Measurements from ENCODE around the gene PRKRA. TPM values are rescaled to one million over a fixed set of nuclear protein-coding genes. Genes with fewer than 3 reads are reported as not detected.

The PRKRA gene
- total RNA-seq, 6 experiments from 2014 or later = 11.2 to 20.5 (median 14.4) TPM

DNA sequence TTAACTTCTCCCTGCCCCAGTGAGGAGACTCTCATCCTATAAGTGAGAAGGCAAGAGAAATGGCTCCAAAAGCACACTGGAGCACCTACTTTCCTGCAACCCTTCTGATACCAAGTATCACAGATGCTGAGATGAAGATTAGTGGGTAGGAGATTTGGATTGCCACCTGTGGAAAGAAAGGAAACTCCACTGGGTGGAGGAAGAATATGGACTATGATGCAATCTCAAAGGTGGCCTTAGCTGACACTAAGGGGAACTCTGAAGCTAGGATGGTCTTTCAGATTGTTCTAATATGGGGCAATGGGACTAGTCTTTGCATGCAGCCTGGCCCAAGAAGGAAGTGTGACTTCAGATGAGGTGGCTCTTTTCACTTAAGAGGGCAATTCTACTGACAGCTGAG, 21.6 kb downstream of the PRKRA start:
- DNase-seq (no peak), ATAC-seq (peak in 1 of 4 donors; percentile 28)
- H3K27ac ChIP-seq = no peak overlapping the region
- H3K36me3 ChIP-seq = peaks cover 0 to 35% (median 12%) of the 10 kb centered on the region in 4 donors
- TF ChIP-seq, protein P1, sequence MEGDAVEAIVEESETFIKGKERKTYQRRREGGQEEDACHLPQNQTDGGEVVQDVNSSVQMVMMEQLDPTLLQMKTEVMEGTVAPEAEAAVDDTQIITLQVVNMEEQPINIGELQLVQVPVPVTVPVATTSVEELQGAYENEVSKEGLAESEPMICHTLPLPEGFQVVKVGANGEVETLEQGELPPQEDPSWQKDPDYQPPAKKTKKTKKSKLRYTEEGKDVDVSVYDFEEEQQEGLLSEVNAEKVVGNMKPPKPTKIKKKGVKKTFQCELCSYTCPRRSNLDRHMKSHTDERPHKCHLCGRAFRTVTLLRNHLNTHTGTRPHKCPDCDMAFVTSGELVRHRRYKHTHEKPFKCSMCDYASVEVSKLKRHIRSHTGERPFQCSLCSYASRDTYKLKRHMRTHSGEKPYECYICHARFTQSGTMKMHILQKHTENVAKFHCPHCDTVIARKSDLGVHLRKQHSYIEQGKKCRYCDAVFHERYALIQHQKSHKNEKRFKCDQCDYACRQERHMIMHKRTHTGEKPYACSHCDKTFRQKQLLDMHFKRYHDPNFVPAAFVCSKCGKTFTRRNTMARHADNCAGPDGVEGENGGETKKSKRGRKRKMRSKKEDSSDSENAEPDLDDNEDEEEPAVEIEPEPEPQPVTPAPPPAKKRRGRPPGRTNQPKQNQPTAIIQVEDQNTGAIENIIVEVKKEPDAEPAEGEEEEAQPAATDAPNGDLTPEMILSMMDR (IDR thresholded peaks at IDR 0.05) = no peak
- no peak for TF ChIP-seq POLR2A (IDR thresholded peaks at IDR 0.05)
- intact Hi-C loops (cut with DNase I) = no loop called here
- H3K9me3 ChIP-seq = no peaks in the 10 kb centered on the region
- no peak overlapping the region for H3K4me3 ChIP-seq
- no peaks in the 10 kb centered on the region for H3K27me3 ChIP-seq
- H3K4me1 ChIP-seq = peaks cover 0 to 4% (median 0%) of the 10 kb centered on the region in 4 donors

DNA sequence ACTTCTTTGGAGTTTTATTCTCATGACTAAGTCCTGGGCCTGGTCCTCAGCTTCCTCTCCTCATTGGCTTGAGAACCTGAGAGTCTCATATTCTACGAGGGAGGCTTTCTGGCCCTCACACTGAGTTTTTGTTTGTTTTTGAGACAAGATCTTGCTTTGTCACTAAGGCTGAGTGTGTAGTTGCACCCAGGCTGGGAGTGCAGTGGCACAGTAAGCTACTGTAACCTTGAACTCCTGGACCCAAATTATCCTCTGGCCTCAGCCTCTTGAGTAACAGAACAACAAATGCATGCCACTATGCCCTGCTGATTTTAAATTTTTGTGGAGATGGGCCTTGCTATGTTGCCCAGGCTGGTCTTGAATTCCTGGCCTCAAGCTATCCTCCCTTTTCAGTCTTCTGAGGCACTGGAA, 22.6 kb downstream of the PRKRA start:
- no peaks in the 10 kb centered on the region for H3K27me3 ChIP-seq
- peak overlapping the region in 1 of 3 donors; percentile 2 for H3K27ac ChIP-seq
- intact Hi-C loops (cut with DNase I) = no loop called here
- no peaks in the 10 kb centered on the region for H3K9me3 ChIP-seq
- H3K4me1 ChIP-seq = peaks cover 0 to 4% (median 0%) of the 10 kb centered on the region in 4 donors
- no peak overlapping the region for H3K4me3 ChIP-seq
- DNase-seq (no peak), ATAC-seq (peak; percentile 55 to 85 (median 78))
- TF ChIP-seq, protein P1 (IDR thresholded peaks at IDR 0.05) = no peak
- TF ChIP-seq POLR2A (IDR thresholded peaks at IDR 0.05) = no peak
- peaks cover 0 to 26% (median 7%) of the 10 kb centered on the region in 4 donors for H3K36me3 ChIP-seq
- WGBS (ENCODE audit: insufficient coverage, low coverage, low lambda C conversion rate, missing lambda C conversion rate) = 29% methylated on average over 1 of the region's 1 CpG

DNA sequence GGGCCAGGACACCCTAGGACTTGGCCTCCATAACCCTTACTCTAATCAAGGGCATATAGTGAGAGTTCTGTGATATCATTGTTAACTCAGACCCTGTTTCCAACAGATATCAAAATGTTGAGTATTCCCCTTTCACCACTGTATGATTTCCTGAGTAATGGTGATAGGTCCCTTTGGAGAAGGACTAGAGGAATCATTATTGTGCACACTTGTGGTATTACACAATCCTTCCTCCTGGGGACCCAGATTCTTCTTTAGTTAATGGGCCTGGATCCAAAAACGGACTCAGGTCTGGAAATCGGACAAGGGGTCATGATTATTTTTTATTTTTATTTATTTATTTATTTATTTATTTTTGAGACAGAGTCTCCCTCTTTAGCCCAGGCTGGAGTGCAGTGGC, 23.5 kb downstream of the PRKRA start:
- ATAC-seq = no peak
- DNase-seq = no peak
- Histone ChIP-seq H3K36me3 (peaks cover 0 to 22% (median 4%) of the 10 kb centered on the region in 4 donors), H3K27me3 (no peaks in the 10 kb centered on the region), H3K4me3 (no peak overlapping the region), H3K4me1 (peaks cover 0 to 4% (median 0%) of the 10 kb centered on the region in 4 donors), H3K9me3 (no peaks in the 10 kb centered on the region), H3K27ac (no peak overlapping the region)
- intact Hi-C loops (cut with DNase I) = no loop called here
- WGBS (ENCODE audit: insufficient coverage, low coverage, low lambda C conversion rate, missing lambda C conversion rate) = 81% methylated on average over 2 of the region's 2 CpGs
- TF ChIP-seq, protein P1 (IDR thresholded peaks at IDR 0.05) = no peak
- TF ChIP-seq POLR2A (IDR thresholded peaks at IDR 0.05) = no peak

DNA sequence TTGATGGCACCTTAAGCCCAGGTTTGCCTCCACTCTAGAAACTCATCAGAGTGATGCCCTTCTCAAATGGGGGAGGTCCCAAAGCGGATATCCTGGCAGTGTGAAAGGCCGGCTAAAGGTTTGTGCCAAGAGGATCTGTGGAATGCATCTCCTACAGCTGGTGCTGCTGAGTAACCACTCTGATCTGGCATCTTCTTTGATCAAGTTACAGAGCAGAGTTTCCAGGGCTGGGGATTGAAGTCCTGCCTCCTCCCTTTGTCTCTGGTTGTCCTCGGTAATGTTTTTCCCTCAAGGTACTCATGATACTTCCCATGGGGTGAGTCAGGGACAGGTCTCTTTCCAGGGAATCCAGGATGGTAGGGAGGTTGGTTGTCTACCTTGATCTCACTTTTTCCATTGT, 24.6 kb downstream of the PRKRA start:
- WGBS (ENCODE audit: insufficient coverage, low coverage, low lambda C conversion rate, missing lambda C conversion rate) = no CpG with 5 or more reads among the region's 3 CpGs
- H3K4me3 ChIP-seq = no peak overlapping the region
- H3K9me3 ChIP-seq = no peaks in the 10 kb centered on the region
- intact Hi-C loops (cut with DNase I) = no loop called here
- no peak for DNase-seq
- no peak for ATAC-seq
- no peaks in the 10 kb centered on the region for H3K27me3 ChIP-seq
- H3K4me1 ChIP-seq = peaks cover 0 to 4% (median 0%) of the 10 kb centered on the region in 4 donors
- TF ChIP-seq, protein P1 (IDR thresholded peaks at IDR 0.05) = no peak
- TF ChIP-seq POLR2A (IDR thresholded peaks at IDR 0.05) = no peak
- no peak overlapping the region for H3K27ac ChIP-seq
- peaks cover 0 to 11% (median 0%) of the 10 kb centered on the region in 4 donors for H3K36me3 ChIP-seq
